ENCODE measurements around the gene CD34. TPM values are rescaled to one million over a fixed set of nuclear protein-coding genes. Genes with fewer than 3 reads are reported as not detected.

Gene CD34
- total RNA-seq, 4 donors from 2014 or later: 65.6 to 85.9 (median 75.5) TPM

GRCh38 chr1:207856276-207857023 is 54.5 kb downstream of the CD34 start:
- no peak for TF ChIP-seq CTCF (IDR thresholded peaks at IDR 0.05; ENCODE audit: low read depth)

- TF ChIP-seq CTCF (IDR thresholded peaks at IDR 0.05; ENCODE audit: low read depth): no peak
These were observed 56.9 kb downstream of the CD34 start for GRCh38 chr1:207854001-207854400.

- TF ChIP-seq CTCF (IDR thresholded peaks at IDR 0.05; ENCODE audit: low read depth): no peak
These were observed 57.6 kb downstream of the CD34 start for GRCh38 chr1:207853372-207853757.

GRCh38 chr1:207852576-207853371 is 58.2 kb downstream of the CD34 start:
- no peak for TF ChIP-seq CTCF (IDR thresholded peaks at IDR 0.05; ENCODE audit: low read depth)

GRCh38 chr1:207851696-207852095 is 59.2 kb downstream of the CD34 start:
- TF ChIP-seq CTCF (IDR thresholded peaks at IDR 0.05; ENCODE audit: low read depth): no peak

- no peak for TF ChIP-seq CTCF (IDR thresholded peaks at IDR 0.05; ENCODE audit: low read depth)
These were observed 60.1 kb downstream of the CD34 start for GRCh38 chr1:207850621-207851407.

- TF ChIP-seq CTCF (IDR thresholded peaks at IDR 0.05; ENCODE audit: low read depth): no peak
These were observed 61.3 kb downstream of the CD34 start for GRCh38 chr1:207849646-207850045.
